Measurements from ENCODE around the gene CDH26. TPM values are rescaled to one million over a fixed set of nuclear protein-coding genes. Genes with fewer than 3 reads are reported as not detected.

CDH26 gene
- polyA plus RNA-seq, 1 experiment, result 0.18 TPM

GRCh38 chr20:59971428-59971827, 13.2 kb downstream of the CDH26 start:
- ChIA-PET POLR2A (no interaction called here), CTCF (interaction anchor here (1.0 to 1.9 kb wide), 3 partner anchors 9 to 16 kb away, joined by 3 to 6 read pairs (median 3); partner anchors contain the start of gene CDH26)
- no peak for TF ChIP-seq CTCF (IDR thresholded peaks at IDR 0.05; ENCODE audit: insufficient read depth, low read depth, low read length)
- no peaks in the 10 kb centered on the region for H3K36me3 ChIP-seq (ENCODE audit: control insufficient read depth, insufficient read depth, low read length)
- no peaks in the 10 kb centered on the region for H3K27me3 ChIP-seq (ENCODE audit: control insufficient read depth, insufficient read depth, low read length)
- no peak for DNase-seq (ENCODE audit: low read depth)
- H3K4me3 ChIP-seq (ENCODE audit: low read depth, low read length), result no peak overlapping the region

- no peaks in the 10 kb centered on the region for H3K27me3 ChIP-seq (ENCODE audit: control insufficient read depth, insufficient read depth, low read length)
- TF ChIP-seq CTCF (IDR thresholded peaks at IDR 0.05; ENCODE audit: insufficient read depth, low read depth, low read length), result no peak
- H3K4me3 ChIP-seq (ENCODE audit: low read depth, low read length), result no peak overlapping the region
- DNase-seq (ENCODE audit: low read depth), result no peak
- POLR2A ChIA-PET, result no interaction called here
- H3K36me3 ChIP-seq (ENCODE audit: control insufficient read depth, insufficient read depth, low read length), result no peaks in the 10 kb centered on the region
- CTCF ChIA-PET, result interaction anchor here (1.0 to 1.9 kb wide), 3 partner anchors 10 to 17 kb away, joined by 3 to 6 read pairs (median 3); partner anchors contain the start of gene CDH26
These were observed 14.0 kb downstream of the CDH26 start for GRCh38 chr20:59972037-59972801.

- H3K4me3 ChIP-seq (ENCODE audit: low read depth, low read length), result no peak overlapping the region
- no peaks in the 10 kb centered on the region for H3K36me3 ChIP-seq (ENCODE audit: control insufficient read depth, insufficient read depth, low read length)
- no peaks in the 10 kb centered on the region for H3K27me3 ChIP-seq (ENCODE audit: control insufficient read depth, insufficient read depth, low read length)
- no peak for TF ChIP-seq CTCF (IDR thresholded peaks at IDR 0.05; ENCODE audit: insufficient read depth, low read depth, low read length)
- ChIA-PET CTCF (no interaction called here), POLR2A (no interaction called here)
- no peak for DNase-seq (ENCODE audit: low read depth)
These were observed 18.0 kb downstream of the CDH26 start for GRCh38 chr20:59976156-59976782.

GRCh38 chr20:59977086-59977485, 18.9 kb downstream of the CDH26 start:
- no peak for TF ChIP-seq CTCF (IDR thresholded peaks at IDR 0.05; ENCODE audit: insufficient read depth, low read depth, low read length)
- H3K27me3 ChIP-seq (ENCODE audit: control insufficient read depth, insufficient read depth, low read length), result no peaks in the 10 kb centered on the region
- no peak overlapping the region for H3K4me3 ChIP-seq (ENCODE audit: low read depth, low read length)
- no peak for DNase-seq (ENCODE audit: low read depth)
- ChIA-PET POLR2A (no interaction called here), CTCF (no interaction called here)
- H3K36me3 ChIP-seq (ENCODE audit: control insufficient read depth, insufficient read depth, low read length), result no peaks in the 10 kb centered on the region

GRCh38 chr20:59983076-59983475, 24.9 kb downstream of the CDH26 start:
- H3K36me3 ChIP-seq (ENCODE audit: control insufficient read depth, insufficient read depth, low read length), result no peaks in the 10 kb centered on the region
- no peaks in the 10 kb centered on the region for H3K27me3 ChIP-seq (ENCODE audit: control insufficient read depth, insufficient read depth, low read length)
- CTCF ChIA-PET, result no interaction called here
- no peak for TF ChIP-seq CTCF (IDR thresholded peaks at IDR 0.05; ENCODE audit: insufficient read depth, low read depth, low read length)
- no peak for DNase-seq (ENCODE audit: low read depth)
- POLR2A ChIA-PET, result no interaction called here
- no peak overlapping the region for H3K4me3 ChIP-seq (ENCODE audit: low read depth, low read length)
